BLaER1 (cell line): ENCODE data around the gene RBM47.
"Not testable (repeated sequence)": the region's sequence is repeated elsewhere in the genome, so short reads cannot be mapped to it uniquely, and the experiment has no call there.

ENCODE experiments used
- H3K27ac ChIP-seq: shearing (Covaris generic); formaldehyde crosslinking; 2 replicates; pipeline ENCODE4 v1.8.1; 2022
- H3K27me3 ChIP-seq: shearing (Covaris generic); formaldehyde crosslinking; 2 replicates; pipeline ENCODE4 v1.8.1; 2022
- H3K36me3 ChIP-seq: shearing (Covaris generic); formaldehyde crosslinking; 2 replicates; pipeline ENCODE4 v1.8.1; 2022
- H3K4me1 ChIP-seq: shearing (Covaris generic); formaldehyde crosslinking; 2 replicates; pipeline ENCODE4 v1.8.1; 2022
- H3K4me2 ChIP-seq: shearing (Covaris generic); formaldehyde crosslinking; 2 replicates; pipeline ENCODE4 v1.8.1; 2022
- H3K4me3 ChIP-seq: shearing (Covaris generic); formaldehyde crosslinking; 2 replicates; pipeline ENCODE4 v1.8.1; 2022
- H3K9ac ChIP-seq: shearing (Covaris generic); formaldehyde crosslinking; 2 replicates; pipeline ENCODE4 v1.8.1; 2022
- H3K9me3 ChIP-seq: shearing (Covaris generic); formaldehyde crosslinking; 2 replicates; pipeline ENCODE4 v1.8.1; 2022
- H4K20me1 ChIP-seq: shearing (Covaris generic); formaldehyde crosslinking; 2 replicates; pipeline ENCODE4 v1.8.1; 2022
- Cebpa-rat ChIP-seq: shearing (Covaris generic); IDR thresholded peaks from 2 replicates; pipeline ENCODE4 v1.8.1; 2022

The RBM47 gene

DNA sequence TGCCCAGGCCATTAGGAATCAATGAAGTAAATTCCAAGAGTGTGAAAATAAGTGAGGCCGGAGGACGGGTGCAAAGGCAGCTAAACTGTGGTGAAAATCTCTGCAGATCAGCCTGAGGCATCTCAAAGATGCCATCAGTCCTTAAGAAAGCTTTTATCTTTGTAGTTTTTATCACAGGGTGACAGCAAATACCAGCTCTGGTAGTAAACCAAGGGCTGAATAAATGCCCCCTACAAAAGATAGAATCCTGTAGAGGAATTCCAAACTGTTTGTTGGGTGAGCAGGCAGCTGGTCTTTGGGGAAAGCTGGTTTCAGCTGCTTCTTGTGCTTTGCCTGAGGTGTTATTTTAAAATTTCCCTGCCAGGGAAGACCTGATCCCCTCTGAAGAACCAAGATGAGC is 21.6 kb upstream of the RBM47 start:
- Histone ChIP-seq H3K4me2 (no peak overlapping the region), H3K4me3 (no peak overlapping the region), H3K36me3 (no peaks in the 10 kb centered on the region), H3K9me3 (no peaks in the 10 kb centered on the region), H3K9ac (no peak overlapping the region), H3K27ac (no peak overlapping the region), H3K4me1 (no peaks in the 10 kb centered on the region), H4K20me1 (no peaks in the 10 kb centered on the region), H3K27me3 (no peaks in the 10 kb centered on the region)
- no peak for TF ChIP-seq Cebpa-rat

DNA sequence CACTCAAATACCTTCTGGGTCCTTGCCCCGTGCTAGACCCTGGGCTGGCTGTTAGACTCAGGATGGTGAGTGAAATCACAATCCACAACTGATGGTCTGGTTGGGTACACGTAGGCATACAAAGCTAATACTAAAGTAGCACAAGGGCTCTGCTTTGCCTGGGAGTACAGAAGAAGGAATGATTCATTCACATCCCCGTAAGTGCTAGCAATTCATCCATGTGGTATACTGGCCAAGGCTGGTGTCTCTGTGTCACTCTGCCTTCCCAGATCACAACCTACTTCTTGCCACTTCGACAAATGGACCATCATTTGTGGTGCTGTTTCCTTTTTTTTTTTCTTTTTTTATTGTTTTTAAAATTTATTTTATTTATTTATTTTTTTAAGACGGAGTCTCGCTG is 19.7 kb upstream of the RBM47 start:
- Histone ChIP-seq H3K9me3 (no peaks in the 10 kb centered on the region), H3K36me3 (no peaks in the 10 kb centered on the region), H3K4me3 (no peak overlapping the region), H3K27ac (no peak overlapping the region), H4K20me1 (no peaks in the 10 kb centered on the region), H3K27me3 (no peaks in the 10 kb centered on the region), H3K4me2 (no peak overlapping the region), H3K4me1 (no peaks in the 10 kb centered on the region), H3K9ac (no peak overlapping the region)
- no peak for TF ChIP-seq Cebpa-rat

DNA sequence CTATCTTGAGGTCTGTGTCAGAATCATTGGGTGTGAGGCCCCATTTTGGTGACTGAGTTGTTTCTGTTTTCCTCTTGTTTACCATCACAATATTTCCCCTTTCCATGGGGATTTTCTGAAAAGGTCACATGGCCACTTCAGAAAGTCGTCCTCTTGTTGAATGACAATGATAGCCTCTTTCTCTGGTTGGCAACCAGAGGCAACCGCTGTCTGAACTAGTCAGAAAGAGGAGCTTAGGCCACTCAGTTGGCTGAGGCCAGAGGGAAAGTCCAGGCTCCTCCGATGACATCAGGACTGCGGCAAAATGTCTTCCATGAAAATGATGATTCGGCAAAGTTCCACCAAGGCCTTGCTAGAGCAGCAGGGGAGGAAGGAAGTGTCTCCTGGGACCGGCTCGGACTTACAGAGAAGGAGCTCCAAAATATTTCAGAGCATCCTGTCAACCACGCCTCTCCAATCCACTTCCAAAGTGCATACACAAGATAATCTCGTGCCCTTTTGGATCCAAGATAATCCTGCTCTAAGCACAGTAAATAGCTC is 19.1 kb upstream of the RBM47 start:
- Histone ChIP-seq H4K20me1 (no peaks in the 10 kb centered on the region), H3K4me3 (no peak overlapping the region), H3K27ac (no peak overlapping the region), H3K9me3 (no peaks in the 10 kb centered on the region), H3K4me1 (no peaks in the 10 kb centered on the region), H3K9ac (no peak overlapping the region), H3K36me3 (no peaks in the 10 kb centered on the region), H3K27me3 (no peaks in the 10 kb centered on the region), H3K4me2 (no peak overlapping the region)
- TF ChIP-seq Cebpa-rat = no peak

- H3K27ac ChIP-seq = no peak overlapping the region
- H3K9ac ChIP-seq = no peak overlapping the region
- no peaks in the 10 kb centered on the region for H4K20me1 ChIP-seq
- no peak overlapping the region for H3K4me3 ChIP-seq
- no peak for TF ChIP-seq Cebpa-rat
- H3K36me3 ChIP-seq = no peaks in the 10 kb centered on the region
- H3K4me2 ChIP-seq = no peak overlapping the region
- H3K4me1 ChIP-seq = no peaks in the 10 kb centered on the region
- H3K27me3 ChIP-seq = no peaks in the 10 kb centered on the region
- H3K9me3 ChIP-seq = no peaks in the 10 kb centered on the region
These were observed 18.5 kb upstream of the RBM47 start for GRCh38 chr4:40648131-40648530.

DNA sequence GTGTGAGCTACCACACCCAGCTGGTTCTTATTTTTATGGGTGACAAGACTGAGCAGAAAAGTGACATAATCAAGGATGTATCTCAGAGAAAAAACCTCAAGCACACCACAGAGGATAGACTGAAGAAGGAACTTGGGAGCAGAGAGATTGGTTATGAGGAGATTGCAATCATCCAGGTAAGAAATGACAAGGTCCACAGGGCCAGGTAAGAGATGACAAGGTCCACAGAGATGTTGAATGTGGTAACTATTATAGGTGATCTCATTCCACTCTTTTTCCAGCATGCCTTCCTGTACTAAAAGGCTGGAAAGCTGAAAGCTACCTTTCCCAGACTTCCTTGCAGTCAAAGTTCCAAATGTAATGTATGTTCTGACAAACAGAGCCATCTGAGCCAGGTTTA is 15.9 kb upstream of the RBM47 start:
- no peak overlapping the region for H3K27ac ChIP-seq
- TF ChIP-seq Cebpa-rat = no peak
- H3K36me3 ChIP-seq = no peaks in the 10 kb centered on the region
- H3K27me3 ChIP-seq = no peaks in the 10 kb centered on the region
- H3K4me3 ChIP-seq = no peak overlapping the region
- no peak overlapping the region for H3K9ac ChIP-seq
- H3K4me2 ChIP-seq = no peak overlapping the region
- H3K4me1 ChIP-seq = no peaks in the 10 kb centered on the region
- no peaks in the 10 kb centered on the region for H4K20me1 ChIP-seq
- H3K9me3 ChIP-seq = no peaks in the 10 kb centered on the region

- H3K27me3 ChIP-seq = peaks cover 45% of the 10 kb centered on the region
- H3K4me2 ChIP-seq = no peak overlapping the region
- no peak overlapping the region for H3K9ac ChIP-seq
- no peak for TF ChIP-seq Cebpa-rat
- H3K4me1 ChIP-seq = no peaks in the 10 kb centered on the region
- no peak overlapping the region for H3K4me3 ChIP-seq
- peaks cover 18% of the 10 kb centered on the region for H3K9me3 ChIP-seq
- no peaks in the 10 kb centered on the region for H3K36me3 ChIP-seq
- H4K20me1 ChIP-seq = no peaks in the 10 kb centered on the region
- H3K27ac ChIP-seq = no peak overlapping the region
These were observed 2.4 kb upstream of the RBM47 start for GRCh38 chr4:40632080-40632479.

GRCh38 chr4:40630335-40631021 is 814 bp upstream of the RBM47 start:
- H3K36me3 ChIP-seq = no peaks in the 10 kb centered on the region
- no peaks in the 10 kb centered on the region for H4K20me1 ChIP-seq
- H3K4me2 ChIP-seq = no peak overlapping the region
- H3K4me3 ChIP-seq = no peak overlapping the region
- peaks cover 47% of the 10 kb centered on the region for H3K27me3 ChIP-seq
- H3K9ac ChIP-seq = no peak overlapping the region
- no peaks in the 10 kb centered on the region for H3K4me1 ChIP-seq
- peaks cover 18% of the 10 kb centered on the region for H3K9me3 ChIP-seq
- no peak overlapping the region for H3K27ac ChIP-seq
- TF ChIP-seq Cebpa-rat = no peak

- H3K4me3 ChIP-seq = no peak overlapping the region
- H3K27ac ChIP-seq = no peak overlapping the region
These were observed 776 bp downstream of the RBM47 start for GRCh38 chr4:40628888-40629287.

DNA sequence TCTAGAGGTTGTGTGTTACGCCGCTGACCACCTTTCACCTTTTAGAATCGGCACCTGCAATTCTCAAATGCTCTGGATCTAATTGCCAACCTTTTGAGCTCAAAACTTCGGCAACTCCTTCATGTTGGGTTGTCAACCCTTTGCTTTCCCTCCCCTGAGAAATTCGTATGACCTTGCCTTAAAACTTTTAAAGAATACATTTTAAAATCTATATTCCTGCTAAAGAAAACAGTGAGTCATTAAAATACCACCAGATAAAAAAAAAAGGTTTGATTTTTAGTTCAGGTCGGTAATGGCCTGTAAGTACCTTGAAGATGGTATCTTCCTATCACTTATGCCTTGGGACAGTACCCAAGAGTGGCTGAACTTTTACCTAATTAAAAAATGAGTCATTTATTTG is 1.3 kb downstream of the RBM47 start:
- not testable (repeated sequence) for H3K36me3 ChIP-seq, H3K4me2 ChIP-seq, H4K20me1 ChIP-seq, H3K27ac ChIP-seq, H3K4me3 ChIP-seq, H3K9ac ChIP-seq, H3K4me1 ChIP-seq
- H3K9me3 ChIP-seq = peaks cover 18% of the 10 kb centered on the region
- peaks cover 47% of the 10 kb centered on the region for H3K27me3 ChIP-seq

More at GRCh38 chr4:40628888-40629287, 776 bp downstream of the RBM47 start:
- TF ChIP-seq Cebpa-rat = no peak
- Histone ChIP-seq H3K36me3 (no peaks in the 10 kb centered on the region), H3K27me3 (peaks cover 47% of the 10 kb centered on the region), H3K9me3 (peaks cover 18% of the 10 kb centered on the region), H4K20me1 (no peaks in the 10 kb centered on the region), H3K4me2 (no peak overlapping the region), H3K9ac (no peak overlapping the region), H3K4me1 (no peaks in the 10 kb centered on the region)

- Histone ChIP-seq H3K4me2 (no peak overlapping the region), H3K4me3 (no peak overlapping the region), H3K36me3 (no peaks in the 10 kb centered on the region), H3K27me3 (peaks cover 47% of the 10 kb centered on the region), H3K9ac (no peak overlapping the region), H3K27ac (no peak overlapping the region), H3K4me1 (peaks cover 6% of the 10 kb centered on the region), H3K9me3 (peaks cover 18% of the 10 kb centered on the region), H4K20me1 (no peaks in the 10 kb centered on the region)
- no peak for TF ChIP-seq Cebpa-rat
These were observed 2.1 kb downstream of the RBM47 start for GRCh38 chr4:40627540-40627939.
